ENCODE data around the gene AFMID. TPM values are rescaled to one million over a fixed set of nuclear protein-coding genes. Genes with fewer than 3 reads are reported as not detected.

The AFMID gene
- total RNA-seq, 2 experiments from 2014 or later: 0.42 to 0.60 TPM

DNA sequence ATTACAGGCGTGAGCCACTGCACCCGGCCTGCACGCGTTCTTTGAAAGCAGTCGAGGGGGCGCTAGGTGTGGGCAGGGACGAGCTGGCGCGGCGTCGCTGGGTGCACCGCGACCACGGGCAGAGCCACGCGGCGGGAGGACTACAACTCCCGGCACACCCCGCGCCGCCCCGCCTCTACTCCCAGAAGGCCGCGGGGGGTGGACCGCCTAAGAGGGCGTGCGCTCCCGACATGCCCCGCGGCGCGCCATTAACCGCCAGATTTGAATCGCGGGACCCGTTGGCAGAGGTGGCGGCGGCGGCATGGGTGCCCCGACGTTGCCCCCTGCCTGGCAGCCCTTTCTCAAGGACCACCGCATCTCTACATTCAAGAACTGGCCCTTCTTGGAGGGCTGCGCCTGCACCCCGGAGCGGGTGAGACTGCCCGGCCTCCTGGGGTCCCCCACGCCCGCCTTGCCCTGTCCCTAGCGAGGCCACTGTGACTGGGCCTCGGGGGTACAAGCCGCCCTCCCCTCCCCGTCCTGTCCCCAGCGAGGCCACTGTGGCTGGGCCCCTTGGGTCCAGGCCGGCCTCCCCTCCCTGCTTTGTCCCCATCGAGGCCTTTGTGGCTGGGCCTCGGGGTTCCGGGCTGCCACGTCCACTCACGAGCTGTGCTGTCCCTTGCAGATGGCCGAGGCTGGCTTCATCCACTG lies 27.0 kb downstream of the AFMID start, which contains the start of gene BIRC5:
BIRC5 (plus strand) TSS at position 238 of the 690 bp plus-strand sequence; CDS start at position 302, 64 bp downstream.
- TF ChIP-seq, protein P1, sequence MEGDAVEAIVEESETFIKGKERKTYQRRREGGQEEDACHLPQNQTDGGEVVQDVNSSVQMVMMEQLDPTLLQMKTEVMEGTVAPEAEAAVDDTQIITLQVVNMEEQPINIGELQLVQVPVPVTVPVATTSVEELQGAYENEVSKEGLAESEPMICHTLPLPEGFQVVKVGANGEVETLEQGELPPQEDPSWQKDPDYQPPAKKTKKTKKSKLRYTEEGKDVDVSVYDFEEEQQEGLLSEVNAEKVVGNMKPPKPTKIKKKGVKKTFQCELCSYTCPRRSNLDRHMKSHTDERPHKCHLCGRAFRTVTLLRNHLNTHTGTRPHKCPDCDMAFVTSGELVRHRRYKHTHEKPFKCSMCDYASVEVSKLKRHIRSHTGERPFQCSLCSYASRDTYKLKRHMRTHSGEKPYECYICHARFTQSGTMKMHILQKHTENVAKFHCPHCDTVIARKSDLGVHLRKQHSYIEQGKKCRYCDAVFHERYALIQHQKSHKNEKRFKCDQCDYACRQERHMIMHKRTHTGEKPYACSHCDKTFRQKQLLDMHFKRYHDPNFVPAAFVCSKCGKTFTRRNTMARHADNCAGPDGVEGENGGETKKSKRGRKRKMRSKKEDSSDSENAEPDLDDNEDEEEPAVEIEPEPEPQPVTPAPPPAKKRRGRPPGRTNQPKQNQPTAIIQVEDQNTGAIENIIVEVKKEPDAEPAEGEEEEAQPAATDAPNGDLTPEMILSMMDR (IDR thresholded peaks at IDR 0.05): no peak
- Mint-ChIP-seq H3K27me3 (no peaks in the 10 kb centered on the region), H3K4me3 (no peak within 1 kb of the TSS), H3K4me1 (ENCODE audit: low read depth) (no peaks in the 10 kb centered on the region), H3K36me3 (ENCODE audit: low read depth) (no peaks in the 10 kb centered on the region), H3K9me3 (no peaks in the 10 kb centered on the region), H3K27ac (no peak within 1 kb of the TSS)
- Histone ChIP-seq H3K27ac (ENCODE audit: low read depth in 1 of 2, low read length in 2 of 2) (no peak within 1 kb of the TSS), H3K4me3 (ENCODE audit: low read length) (peak within 1 kb of the TSS; percentile 58), H3K9me3 (ENCODE audit: control insufficient read depth in 1 of 2, insufficient read depth in 1 of 2, low read length in 2 of 2) (no peaks in the 10 kb centered on the region), H3K4me1 (ENCODE audit: insufficient read depth, low read length) (peaks cover 13% of the 10 kb centered on the region), H3K27me3 (ENCODE audit: control insufficient read depth in 1 of 2, insufficient read depth in 2 of 2, low read length in 2 of 2) (no peaks in the 10 kb centered on the region), H3K36me3 (ENCODE audit: insufficient read depth, low read length) (no peaks in the 10 kb centered on the region)
- ChIA-PET CTCF (no interaction called here), POLR2A (no interaction called here)
- intact Hi-C loops (cut with DNase I, micrococcal nuclease): loop anchor here in 1 of 2 experiments (1.0 to 2.0 kb wide), 2 partner anchors 40 to 45 kb away; partner anchors contain the start of gene SYNGR2
- DNase-seq (peak; percentile 84 to 94 (median 89)), ATAC-seq (ENCODE audit: poor library complexity) (peak; percentile 100)

DNA sequence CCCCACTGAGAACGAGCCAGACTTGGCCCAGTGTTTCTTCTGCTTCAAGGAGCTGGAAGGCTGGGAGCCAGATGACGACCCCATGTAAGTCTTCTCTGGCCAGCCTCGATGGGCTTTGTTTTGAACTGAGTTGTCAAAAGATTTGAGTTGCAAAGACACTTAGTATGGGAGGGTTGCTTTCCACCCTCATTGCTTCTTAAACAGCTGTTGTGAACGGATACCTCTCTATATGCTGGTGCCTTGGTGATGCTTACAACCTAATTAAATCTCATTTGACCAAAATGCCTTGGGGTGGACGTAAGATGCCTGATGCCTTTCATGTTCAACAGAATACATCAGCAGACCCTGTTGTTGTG lies 27.5 kb downstream of the AFMID start:
- Histone ChIP-seq H3K9me3 (ENCODE audit: control insufficient read depth in 1 of 2, insufficient read depth in 1 of 2, low read length in 2 of 2) (no peaks in the 10 kb centered on the region), H3K27me3 (ENCODE audit: control insufficient read depth in 1 of 2, insufficient read depth in 2 of 2, low read length in 2 of 2) (no peaks in the 10 kb centered on the region), H3K27ac (ENCODE audit: low read depth in 1 of 2, low read length in 2 of 2) (no peak overlapping the region), H3K4me1 (ENCODE audit: insufficient read depth, low read length) (peaks cover 13% of the 10 kb centered on the region), H3K4me3 (ENCODE audit: low read length) (peak overlapping the region; percentile 58), H3K36me3 (ENCODE audit: insufficient read depth, low read length) (no peaks in the 10 kb centered on the region)
- H3K4me3 Mint-ChIP-seq: no peak overlapping the region
- intact Hi-C loops (cut with DNase I, micrococcal nuclease): loop anchor here in 1 of 2 experiments (1.0 to 2.0 kb wide), 2 partner anchors 40 to 46 kb away; partner anchors contain the start of gene SYNGR2
- H3K27ac Mint-ChIP-seq: no peak overlapping the region
- DNase-seq (no peak), ATAC-seq (ENCODE audit: poor library complexity) (no peak)
- no peaks in the 10 kb centered on the region for H3K9me3 Mint-ChIP-seq
- TF ChIP-seq, protein P1 (IDR thresholded peaks at IDR 0.05): no peak
- ChIA-PET CTCF (no interaction called here), POLR2A (no interaction called here)
- H3K27me3 Mint-ChIP-seq: no peaks in the 10 kb centered on the region
- H3K4me1 Mint-ChIP-seq (ENCODE audit: low read depth): no peaks in the 10 kb centered on the region
- H3K36me3 Mint-ChIP-seq (ENCODE audit: low read depth): no peaks in the 10 kb centered on the region

DNA sequence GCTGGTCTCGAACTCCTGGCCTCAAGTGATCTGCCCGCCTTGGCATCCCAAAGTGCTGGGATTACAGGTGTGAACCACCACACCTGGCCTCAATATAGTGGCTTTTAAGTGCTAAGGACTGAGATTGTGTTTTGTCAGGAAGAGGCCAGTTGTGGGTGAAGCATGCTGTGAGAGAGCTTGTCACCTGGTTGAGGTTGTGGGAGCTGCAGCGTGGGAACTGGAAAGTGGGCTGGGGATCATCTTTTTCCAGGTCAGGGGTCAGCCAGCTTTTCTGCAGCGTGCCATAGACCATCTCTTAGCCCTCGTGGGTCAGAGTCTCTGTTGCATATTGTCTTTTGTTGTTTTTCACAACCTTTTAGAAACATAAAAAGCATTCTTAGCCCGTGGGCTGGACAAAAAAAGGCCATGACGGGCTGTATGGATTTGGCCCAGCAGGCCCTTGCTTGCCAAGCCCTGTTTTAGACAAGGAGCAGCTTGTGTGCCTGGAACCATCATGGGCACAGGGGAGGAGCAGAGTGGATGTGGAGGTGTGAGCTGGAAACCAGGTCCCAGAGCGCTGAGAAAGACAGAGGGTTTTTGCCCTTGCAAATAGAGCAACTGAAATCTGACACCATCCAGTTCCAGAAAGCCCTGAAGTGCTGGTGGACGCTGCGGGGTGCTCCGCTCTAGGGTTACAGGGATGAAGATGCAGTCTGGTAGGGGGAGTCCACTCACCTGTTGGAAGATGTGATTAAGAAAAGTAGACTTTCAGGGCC lies 32.4 kb downstream of the AFMID start:
- Histone ChIP-seq H3K36me3 (ENCODE audit: insufficient read depth, low read length) (no peaks in the 10 kb centered on the region), H3K4me1 (ENCODE audit: insufficient read depth, low read length) (peaks cover 6% of the 10 kb centered on the region), H3K27me3 (ENCODE audit: control insufficient read depth in 1 of 2, insufficient read depth in 2 of 2, low read length in 2 of 2) (no peaks in the 10 kb centered on the region), H3K9me3 (ENCODE audit: control insufficient read depth in 1 of 2, insufficient read depth in 1 of 2, low read length in 2 of 2) (no peaks in the 10 kb centered on the region), H3K4me3 (ENCODE audit: low read length) (no peak overlapping the region), H3K27ac (ENCODE audit: low read depth in 1 of 2, low read length in 2 of 2) (no peak overlapping the region)
- intact Hi-C loops (cut with DNase I, micrococcal nuclease): no loop called here
- Mint-ChIP-seq H3K9me3 (no peaks in the 10 kb centered on the region), H3K36me3 (ENCODE audit: low read depth) (no peaks in the 10 kb centered on the region), H3K27me3 (no peaks in the 10 kb centered on the region), H3K27ac (no peak overlapping the region), H3K4me3 (no peak overlapping the region), H3K4me1 (ENCODE audit: low read depth) (peaks cover 10% of the 10 kb centered on the region)
- DNase-seq (no peak), ATAC-seq (ENCODE audit: poor library complexity) (no peak)
- ChIA-PET POLR2A (no interaction called here), CTCF (no interaction called here)
- TF ChIP-seq, protein P1 (IDR thresholded peaks at IDR 0.05): no peak

Data from CD4-positive, alpha-beta T cell (primary cell).